Vagina (tissue), 2 donors: ENCODE results near the gene SETD1B. TPM values are rescaled to one million over a fixed set of nuclear protein-coding genes. Genes with fewer than 3 reads are reported as not detected.
A peak's percentile ranks its signal among the peaks of the same experiment; 100 is the strongest.

Source experiments
- DNase-seq, 2 donors: peaks; one replicate each; pipeline ENCODE4 v3.0.0-alpha.2; 2017; ENCODE audit errors: extremely low spot score in 2 of 2
- H3K27ac ChIP-seq: fragments of 200-600 bp; sonication (generic); one replicate; pipeline ENCODE4 v1.5.1; 2019
- H3K27me3 ChIP-seq: fragments of 200-600 bp; sonication (generic); one replicate; pipeline ENCODE4 v1.5.1; 2019
- H3K36me3 ChIP-seq, 2 donors: fragments of 200-600 bp; sonication (generic); one replicate each; pipeline ENCODE4 v1.5.1; 2017 to 2019
- H3K4me1 ChIP-seq: fragments of 200-600 bp; sonication (generic); one replicate; pipeline ENCODE4 v1.5.1; 2019
- H3K4me3 ChIP-seq, 2 donors: fragments of 200-600 bp; sonication (generic); 1 replicate in 1 of 2; 2 replicates in 1 of 2; pipeline ENCODE4 v1.5.1; 2016 to 2019
- H3K9me3 ChIP-seq: fragments of 200-600 bp; sonication (generic); one replicate; pipeline ENCODE4 v1.5.1; 2019
- POLR2A ChIP-seq, 2 donors: fragments of 450-650 bp; IDR thresholded peaks; one replicate each; pipeline ENCODE4 v1.6.1; 2017; ENCODE audit warnings: antibody characterized with exemption in 2 of 2, mild to moderate bottlenecking in 2 of 2, moderate library complexity in 2 of 2
- POLR2AphosphoS5 ChIP-seq, 2 donors: sonication (generic); formaldehyde crosslinking; IDR thresholded peaks; one replicate each; pipeline ENCODE4 v1.9.0; 2017; ENCODE audit warnings: antibody characterized with exemption in 2 of 2, mild to moderate bottlenecking in 2 of 2, low read depth in 1 of 2; ENCODE audit not compliant: insufficient read depth in 1 of 2
- intact Hi-C: fragments of 100-400 bp; cut with DNase I; formaldehyde crosslinking; loops from one replicate; pipeline ENCODE4 v1.15.1; 2023
- total RNA-seq: library from RNA; depleted of rRNA; stranded (reverse); fragments of >200 nt; gene quantifications from one replicate; pipeline ENCODE4 v1.2.3, GENCODE V29; 2016
- TF ChIP-seq, protein P1 (sequence below), 3 experiments: fragments of 450-650 bp in 2 of 3; fragments of 200-600 bp in 1 of 3; sonication (generic) in 1 of 3; IDR thresholded peaks; one replicate each; pipeline ENCODE4 v1.5.1; 2017 to 2019; ENCODE audit warnings: antibody characterized with exemption in 3 of 3, mild to moderate bottlenecking in 2 of 3, moderate library complexity in 2 of 3

The SETD1B gene
- total RNA-seq, 1 donor from 2014 or later: 10.6 TPM

DNA sequence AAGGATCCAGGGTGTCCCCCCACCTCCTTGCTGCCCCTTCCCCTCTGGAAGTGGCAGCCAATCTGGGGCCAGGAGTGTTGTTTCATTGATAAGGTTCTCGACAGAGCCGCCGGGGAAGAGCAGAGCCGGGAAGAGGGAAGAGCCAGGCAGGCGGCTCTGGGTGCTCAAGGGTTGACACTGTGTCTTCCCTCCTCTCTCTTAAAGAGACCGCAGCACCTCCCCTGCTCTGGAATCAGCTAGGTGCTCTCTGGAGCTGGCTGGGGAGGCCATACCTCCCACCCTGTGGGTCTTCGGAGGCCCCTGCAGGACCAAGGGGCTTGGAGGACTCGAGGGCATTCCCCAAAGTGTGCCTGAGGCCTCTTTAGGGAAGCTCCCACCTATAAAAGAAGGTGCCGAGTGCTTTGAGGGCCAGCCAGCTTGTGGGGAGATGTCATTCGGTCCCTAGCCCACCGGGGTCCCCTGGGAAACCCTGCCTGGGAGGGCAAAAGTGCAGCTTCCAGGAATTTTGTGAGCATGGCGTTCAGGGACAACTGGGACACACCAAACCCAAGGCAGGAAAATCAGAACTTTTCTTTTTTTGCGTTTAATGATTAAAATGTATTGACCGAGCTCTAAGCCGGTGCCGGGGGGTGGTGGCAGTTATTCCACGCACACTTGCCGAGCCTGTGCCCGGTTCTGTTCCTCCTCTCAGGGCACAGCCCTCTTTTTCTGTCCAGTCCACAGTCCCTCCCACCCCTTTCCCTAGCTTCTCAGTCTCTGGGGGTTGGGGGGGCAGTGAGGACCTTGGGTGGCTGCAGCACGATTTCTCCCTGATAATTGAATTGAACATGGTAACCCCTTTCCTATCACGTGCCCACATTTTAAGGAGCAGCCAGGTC, 3.0 kb downstream of the SETD1B start:
- Histone ChIP-seq H3K27me3 (no peaks in the 10 kb centered on the region), H3K4me1 (peaks cover 59% of the 10 kb centered on the region), H3K9me3 (no peaks in the 10 kb centered on the region), H3K36me3 (peaks cover 0 to 30% of the 10 kb centered on the region in 2 donors), H3K27ac (peak overlapping the region; percentile 100), H3K4me3 (peak overlapping the region; percentile 58 to 87)
- DNase-seq: no peak
- no peak for TF ChIP-seq POLR2A (IDR thresholded peaks at IDR 0.05)
- TF ChIP-seq, protein P1, sequence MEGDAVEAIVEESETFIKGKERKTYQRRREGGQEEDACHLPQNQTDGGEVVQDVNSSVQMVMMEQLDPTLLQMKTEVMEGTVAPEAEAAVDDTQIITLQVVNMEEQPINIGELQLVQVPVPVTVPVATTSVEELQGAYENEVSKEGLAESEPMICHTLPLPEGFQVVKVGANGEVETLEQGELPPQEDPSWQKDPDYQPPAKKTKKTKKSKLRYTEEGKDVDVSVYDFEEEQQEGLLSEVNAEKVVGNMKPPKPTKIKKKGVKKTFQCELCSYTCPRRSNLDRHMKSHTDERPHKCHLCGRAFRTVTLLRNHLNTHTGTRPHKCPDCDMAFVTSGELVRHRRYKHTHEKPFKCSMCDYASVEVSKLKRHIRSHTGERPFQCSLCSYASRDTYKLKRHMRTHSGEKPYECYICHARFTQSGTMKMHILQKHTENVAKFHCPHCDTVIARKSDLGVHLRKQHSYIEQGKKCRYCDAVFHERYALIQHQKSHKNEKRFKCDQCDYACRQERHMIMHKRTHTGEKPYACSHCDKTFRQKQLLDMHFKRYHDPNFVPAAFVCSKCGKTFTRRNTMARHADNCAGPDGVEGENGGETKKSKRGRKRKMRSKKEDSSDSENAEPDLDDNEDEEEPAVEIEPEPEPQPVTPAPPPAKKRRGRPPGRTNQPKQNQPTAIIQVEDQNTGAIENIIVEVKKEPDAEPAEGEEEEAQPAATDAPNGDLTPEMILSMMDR (IDR thresholded peaks at IDR 0.05): no peak
- TF ChIP-seq POLR2AphosphoS5 (IDR thresholded peaks at IDR 0.05; ENCODE audit: insufficient read depth in 1 of 2, low read depth in 1 of 2): no peak
- intact Hi-C loops: no loop called here

DNA sequence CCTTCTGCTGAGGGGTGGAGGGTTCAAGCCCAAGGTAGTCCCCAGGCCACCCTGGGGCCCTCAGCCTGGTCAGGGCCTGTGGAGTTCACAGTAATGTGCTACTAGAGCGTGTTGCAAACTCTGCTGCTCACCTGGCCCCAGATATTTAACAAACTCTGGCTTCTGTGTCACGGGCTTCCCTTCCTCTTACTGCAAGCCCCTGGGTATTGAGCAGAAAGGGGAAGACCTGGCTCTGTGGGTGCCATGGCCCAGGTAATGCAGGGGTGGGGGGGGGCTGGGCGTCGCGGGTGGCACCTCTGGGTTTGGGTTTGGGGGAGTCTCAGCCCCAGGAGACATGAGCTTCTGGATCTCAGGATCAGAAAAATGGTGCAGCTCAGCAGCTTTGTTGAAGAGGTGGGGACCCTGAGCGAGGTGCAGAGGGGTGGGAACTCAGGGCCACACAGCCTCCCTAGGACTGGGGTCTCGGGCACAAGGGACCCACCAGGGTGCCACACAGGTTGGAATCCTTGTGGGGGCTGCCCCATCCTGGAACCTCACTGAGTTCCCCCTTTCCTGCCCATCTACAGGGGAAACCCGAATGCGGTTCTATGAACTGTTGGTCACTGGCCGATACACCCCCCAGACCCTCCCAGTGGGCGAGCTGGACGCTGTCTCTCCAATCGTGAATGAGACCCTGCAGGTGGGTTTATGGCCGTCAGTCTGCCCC, 4.0 kb downstream of the SETD1B start:
- H3K27ac ChIP-seq: peak overlapping the region; percentile 100
- DNase-seq: no peak
- peaks cover 0 to 30% of the 10 kb centered on the region in 2 donors for H3K36me3 ChIP-seq
- no peaks in the 10 kb centered on the region for H3K27me3 ChIP-seq
- H3K9me3 ChIP-seq: no peaks in the 10 kb centered on the region
- intact Hi-C loops: no loop called here
- peaks cover 63% of the 10 kb centered on the region for H3K4me1 ChIP-seq
- TF ChIP-seq POLR2A (IDR thresholded peaks at IDR 0.05) (no peak), POLR2AphosphoS5 (IDR thresholded peaks at IDR 0.05; ENCODE audit: insufficient read depth in 1 of 2, low read depth in 1 of 2) (no peak)
- TF ChIP-seq, protein P1 (IDR thresholded peaks at IDR 0.05): no peak
- no peak overlapping the region for H3K4me3 ChIP-seq

DNA sequence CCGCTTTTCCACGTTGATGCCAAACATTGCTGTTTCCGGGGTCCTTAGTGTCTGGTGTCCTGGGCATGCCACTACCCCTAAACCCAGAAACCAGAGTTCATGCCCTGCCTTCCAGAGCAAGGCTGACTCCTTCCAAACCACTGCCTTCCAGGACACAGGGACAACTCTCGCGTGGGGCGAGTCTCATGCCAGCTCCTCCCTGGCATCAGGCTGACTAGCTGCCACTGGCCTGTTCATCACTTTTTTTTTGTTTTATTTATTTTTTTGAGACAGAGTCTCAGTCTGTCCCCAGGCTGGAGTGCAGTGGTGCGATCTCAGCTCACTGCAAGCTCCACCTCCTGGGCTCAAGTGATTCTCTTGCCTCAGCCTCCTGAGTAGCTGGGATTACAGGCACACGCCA, 4.8 kb downstream of the SETD1B start:
- Histone ChIP-seq H3K4me1 (peaks cover 71% of the 10 kb centered on the region), H3K36me3 (peaks cover 0 to 30% of the 10 kb centered on the region in 2 donors), H3K27ac (no peak overlapping the region), H3K27me3 (no peaks in the 10 kb centered on the region), H3K4me3 (no peak overlapping the region), H3K9me3 (no peaks in the 10 kb centered on the region)
- intact Hi-C loops: no loop called here
- TF ChIP-seq, protein P1 (IDR thresholded peaks at IDR 0.05): no peak
- TF ChIP-seq POLR2AphosphoS5 (IDR thresholded peaks at IDR 0.05; ENCODE audit: insufficient read depth in 1 of 2, low read depth in 1 of 2): no peak
- DNase-seq: no peak

DNA sequence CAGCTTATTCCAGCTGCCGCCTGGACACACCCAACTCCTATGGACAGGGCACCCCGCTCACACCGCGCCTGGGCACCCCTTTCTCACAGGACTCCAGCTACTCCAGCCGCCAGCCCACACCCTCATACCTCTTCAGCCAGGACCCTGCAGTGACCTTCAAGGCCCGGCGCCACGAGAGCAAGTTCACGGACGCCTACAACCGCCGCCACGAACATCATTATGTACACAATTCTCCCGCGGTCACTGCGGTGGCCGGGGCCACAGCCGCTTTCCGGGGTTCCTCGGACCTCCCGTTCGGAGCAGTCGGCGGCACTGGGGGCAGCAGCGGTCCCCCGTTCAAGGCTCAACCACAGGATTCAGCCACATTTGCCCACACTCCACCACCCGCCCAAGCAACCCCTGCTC, 5.9 kb downstream of the SETD1B start:
- Histone ChIP-seq H3K36me3 (peaks cover 0 to 35% of the 10 kb centered on the region in 2 donors), H3K27me3 (no peaks in the 10 kb centered on the region), H3K4me3 (no peak overlapping the region), H3K9me3 (no peaks in the 10 kb centered on the region), H3K27ac (no peak overlapping the region), H3K4me1 (peaks cover 75% of the 10 kb centered on the region)
- intact Hi-C loops: no loop called here
- DNase-seq: no peak
- TF ChIP-seq POLR2A (IDR thresholded peaks at IDR 0.05) (no peak), POLR2AphosphoS5 (IDR thresholded peaks at IDR 0.05; ENCODE audit: insufficient read depth in 1 of 2, low read depth in 1 of 2) (no peak)
- TF ChIP-seq, protein P1 (IDR thresholded peaks at IDR 0.05): no peak
